BLaER1 treated with 17β-estradiol and CSF1 and Interleukin-3, amounts not matched to agents 10 nM and 100 nM (cell line): ENCODE data around the gene AZU1.

ENCODE experiments used
- H3K27ac ChIP-seq, 11 experiments: shearing (Covaris generic); formaldehyde crosslinking; 2 replicates each; pipeline ENCODE4 v1.8.1; 2022
- H3K27me3 ChIP-seq, 11 experiments: shearing (Covaris generic); formaldehyde crosslinking; 2 replicates each; pipeline ENCODE4 v1.8.1; 2022
- H3K36me3 ChIP-seq, 11 experiments: shearing (Covaris generic); formaldehyde crosslinking; 2 replicates each; pipeline ENCODE4 v1.8.1; 2022
- H3K4me1 ChIP-seq, 10 experiments: shearing (Covaris generic); formaldehyde crosslinking; 2 replicates each; pipeline ENCODE4 v1.8.1; 2022
- H3K4me2 ChIP-seq, 11 experiments: shearing (Covaris generic); formaldehyde crosslinking; 2 replicates each; pipeline ENCODE4 v1.8.1; 2022
- H3K4me3 ChIP-seq, 10 experiments: shearing (Covaris generic); formaldehyde crosslinking; 2 replicates each; pipeline ENCODE4 v1.8.1; 2022
- H3K9ac ChIP-seq, 11 experiments: shearing (Covaris generic); formaldehyde crosslinking; 2 replicates each; pipeline ENCODE4 v1.8.1; 2022
- H3K9me3 ChIP-seq, 11 experiments: shearing (Covaris generic); formaldehyde crosslinking; replicated peaks in 1 of 11; 2 replicates each; pipeline ENCODE4 v1.8.1; 2022
- H4K20me1 ChIP-seq, 11 experiments: shearing (Covaris generic); formaldehyde crosslinking; 2 replicates each; pipeline ENCODE4 v1.8.1; 2022
- Cebpa-rat ChIP-seq, 11 experiments: shearing (Covaris generic); IDR thresholded peaks; 2 replicates each; pipeline ENCODE4 v1.8.1; 2022

Gene AZU1

GRCh38 chr19:861141-861755 is 33.6 kb downstream of the AZU1 start:
- Histone ChIP-seq H3K27ac (no peak overlapping the region), H3K9ac (no peak overlapping the region), H3K4me1 (peaks cover 31 to 60% (median 42%) of the 10 kb centered on the region in 10 experiments), H3K36me3 (peaks cover 0 to 6% (median 0%) of the 10 kb centered on the region in 11 experiments; a peak in 1 of 22 replicates), H3K27me3 (peaks cover 30 to 61% (median 57%) of the 10 kb centered on the region in 11 experiments), H3K9me3 (peaks cover 0 to 5% (median 0%) of the 10 kb centered on the region in 11 experiments; a peak in 1 of 22 replicates), H3K4me3 (no peak overlapping the region; a peak in 1 of 20 replicates), H3K4me2 (peak overlapping the region in 8 of 11 experiments; percentile 11 to 73 (median 32); a peak in 10 of 22 replicates), H4K20me1 (peaks cover 0 to 21% (median 0%) of the 10 kb centered on the region in 11 experiments; a peak in 9 of 22 replicates)
- TF ChIP-seq Cebpa-rat (IDR thresholded peaks at IDR 0.05): no peak

- peak overlapping the region in 10 of 11 experiments; percentile 11 to 89 (median 82); a peak in 12 of 22 replicates for H3K4me2 ChIP-seq
These were observed 34.3 kb downstream of the AZU1 start for GRCh38 chr19:861756-862580.

GRCh38 chr19:862581-863314 is 35.1 kb downstream of the AZU1 start:
- H3K27me3 ChIP-seq: peaks cover 30 to 57% (median 51%) of the 10 kb centered on the region in 11 experiments
- peaks cover 0 to 14% (median 4%) of the 10 kb centered on the region in 11 experiments; a peak in 18 of 22 replicates for H3K36me3 ChIP-seq
- peaks cover 0 to 29% (median 5%) of the 10 kb centered on the region in 11 experiments; a peak in 11 of 22 replicates for H4K20me1 ChIP-seq
- peak overlapping the region; percentile 67 to 89 (median 83) for H3K4me2 ChIP-seq
- H3K27ac ChIP-seq: peak overlapping the region in 2 of 11 experiments; percentile 62 to 63; a peak in 4 of 22 replicates
- H3K9ac ChIP-seq: peak overlapping the region in 3 of 11 experiments; percentile 46 to 58 (median 48); a peak in 1 of 22 replicates
- no peak for TF ChIP-seq Cebpa-rat (IDR thresholded peaks at IDR 0.05)
- peaks cover 0 to 5% (median 0%) of the 10 kb centered on the region in 11 experiments; a peak in 1 of 22 replicates for H3K9me3 ChIP-seq
- peaks cover 31 to 63% (median 51%) of the 10 kb centered on the region in 10 experiments for H3K4me1 ChIP-seq
- H3K4me3 ChIP-seq: peak overlapping the region; percentile 18 to 59 (median 46); a peak in 16 of 20 replicates

More at GRCh38 chr19:861756-862580, 34.3 kb downstream of the AZU1 start:
- peaks cover 0 to 22% (median 0%) of the 10 kb centered on the region in 11 experiments; a peak in 10 of 22 replicates for H4K20me1 ChIP-seq
- no peak overlapping the region for H3K4me3 ChIP-seq
- peaks cover 0 to 5% (median 0%) of the 10 kb centered on the region in 11 experiments; a peak in 1 of 22 replicates for H3K9me3 ChIP-seq
- H3K36me3 ChIP-seq: peaks cover 0 to 6% (median 0%) of the 10 kb centered on the region in 11 experiments; a peak in 2 of 22 replicates
- TF ChIP-seq Cebpa-rat (IDR thresholded peaks at IDR 0.05): no peak
- H3K4me1 ChIP-seq: peaks cover 31 to 61% (median 45%) of the 10 kb centered on the region in 10 experiments
- H3K27ac ChIP-seq: no peak overlapping the region
- H3K9ac ChIP-seq: no peak overlapping the region
- peaks cover 30 to 61% (median 57%) of the 10 kb centered on the region in 11 experiments for H3K27me3 ChIP-seq

GRCh38 chr19:863315-863620 is 35.6 kb downstream of the AZU1 start:
- Histone ChIP-seq H3K4me2 (peak overlapping the region; percentile 67 to 89 (median 83)), H3K4me3 (peak overlapping the region; percentile 18 to 59 (median 47); a peak in 17 of 20 replicates), H4K20me1 (peaks cover 0 to 34% (median 9%) of the 10 kb centered on the region in 11 experiments; a peak in 11 of 22 replicates), H3K9ac (peak overlapping the region in 10 of 11 experiments; percentile 32 to 65 (median 50); a peak in 12 of 22 replicates), H3K27me3 (peaks cover 30 to 51% (median 46%) of the 10 kb centered on the region in 11 experiments), H3K9me3 (peaks cover 0 to 5% (median 0%) of the 10 kb centered on the region in 11 experiments; a peak in 1 of 22 replicates), H3K36me3 (peaks cover 4 to 19% (median 9%) of the 10 kb centered on the region in 11 experiments; a peak in 21 of 22 replicates), H3K27ac (peak overlapping the region in 7 of 11 experiments; percentile 29 to 76 (median 58); a peak in 11 of 22 replicates), H3K4me1 (peaks cover 32 to 65% (median 56%) of the 10 kb centered on the region in 10 experiments)
- no peak for TF ChIP-seq Cebpa-rat (IDR thresholded peaks at IDR 0.05)

GRCh38 chr19:866769-867300 is 39.2 kb downstream of the AZU1 start:
- Histone ChIP-seq H3K27me3 (peaks cover 3 to 16% (median 12%) of the 10 kb centered on the region in 11 experiments), H3K9ac (peak overlapping the region in 9 of 11 experiments; percentile 31 to 71 (median 53); a peak in 12 of 22 replicates), H4K20me1 (peaks cover 0 to 51% (median 13%) of the 10 kb centered on the region in 11 experiments; a peak in 9 of 22 replicates), H3K4me1 (peaks cover 28 to 54% (median 49%) of the 10 kb centered on the region in 10 experiments), H3K27ac (peak overlapping the region in 2 of 11 experiments; percentile 13 to 36; a peak in 4 of 22 replicates), H3K4me3 (no peak overlapping the region), H3K9me3 (no peaks in the 10 kb centered on the region), H3K36me3 (peaks cover 31 to 49% (median 37%) of the 10 kb centered on the region in 11 experiments), H3K4me2 (peak overlapping the region in 8 of 11 experiments; percentile 60 to 81 (median 74); a peak in 16 of 22 replicates)
- no peak for TF ChIP-seq Cebpa-rat (IDR thresholded peaks at IDR 0.05)

GRCh38 chr19:867301-867793 is 39.7 kb downstream of the AZU1 start:
- no peak overlapping the region for H3K4me3 ChIP-seq

GRCh38 chr19:867855-868457 is 40.3 kb downstream of the AZU1 start:
- Histone ChIP-seq H4K20me1 (peaks cover 0 to 51% (median 13%) of the 10 kb centered on the region in 11 experiments; a peak in 11 of 22 replicates), H3K36me3 (peaks cover 31 to 49% (median 37%) of the 10 kb centered on the region in 11 experiments), H3K9me3 (no peaks in the 10 kb centered on the region)

More at GRCh38 chr19:867301-867793, 39.7 kb downstream of the AZU1 start:
- no peaks in the 10 kb centered on the region for H3K9me3 ChIP-seq
- peaks cover 3 to 13% (median 11%) of the 10 kb centered on the region in 11 experiments; a peak in 18 of 22 replicates for H3K27me3 ChIP-seq
- no peak for TF ChIP-seq Cebpa-rat (IDR thresholded peaks at IDR 0.05)
- peaks cover 31 to 49% (median 37%) of the 10 kb centered on the region in 11 experiments for H3K36me3 ChIP-seq
- peaks cover 33 to 59% (median 54%) of the 10 kb centered on the region in 10 experiments for H3K4me1 ChIP-seq
- peak overlapping the region in 10 of 11 experiments; percentile 30 to 71 (median 52); a peak in 17 of 22 replicates for H3K9ac ChIP-seq
- peaks cover 0 to 51% (median 13%) of the 10 kb centered on the region in 11 experiments; a peak in 11 of 22 replicates for H4K20me1 ChIP-seq
- peak overlapping the region in 4 of 11 experiments; percentile 13 to 50 (median 31); a peak in 5 of 22 replicates for H3K27ac ChIP-seq
- H3K4me2 ChIP-seq: peak overlapping the region in 9 of 11 experiments; percentile 60 to 81 (median 71); a peak in 17 of 22 replicates

More at GRCh38 chr19:867855-868457, 40.3 kb downstream of the AZU1 start:
- H3K27me3 ChIP-seq: peaks cover 0 to 7% (median 5%) of the 10 kb centered on the region in 11 experiments; a peak in 18 of 22 replicates
- H3K4me3 ChIP-seq: no peak overlapping the region
- peak overlapping the region in 9 of 11 experiments; percentile 31 to 71 (median 53); a peak in 15 of 22 replicates for H3K9ac ChIP-seq
- H3K4me2 ChIP-seq: peak overlapping the region in 9 of 11 experiments; percentile 60 to 81 (median 71); a peak in 18 of 22 replicates
- TF ChIP-seq Cebpa-rat (IDR thresholded peaks at IDR 0.05): no peak
- H3K27ac ChIP-seq: peak overlapping the region in 4 of 11 experiments; percentile 19 to 50 (median 31); a peak in 5 of 22 replicates
- peaks cover 31 to 56% (median 52%) of the 10 kb centered on the region in 10 experiments for H3K4me1 ChIP-seq
